OCI-LY1 (cell line): ENCODE data around the gene FYCO1.

Source experiments
- CTCF ChIP-seq: fragments of 200-600 bp; sonication (generic), shearing (Covaris generic); IDR thresholded peaks from 2 replicates; pipeline ENCODE4 v1.5.1; 2017; ENCODE audit warnings: mild to moderate bottlenecking, antibody characterized with exemption, low read length, moderate library complexity, mixed read lengths
- EZH2 ChIP-seq: fragments of 200-600 bp; sonication (generic), shearing (Covaris generic); IDR thresholded peaks from 2 replicates; pipeline ENCODE4 v1.8.0; 2017; ENCODE audit warnings: borderline replicate concordance, mixed run types, mild to moderate bottlenecking, antibody characterized with exemption, low read length, moderate library complexity, mixed read lengths

GRCh38 chr3:45954306-45954705 is 41.3 kb downstream of the FYCO1 start:
- no peak for TF ChIP-seq CTCF
- no peak for TF ChIP-seq EZH2
